Vagina (tissue), 2 donors: ENCODE data around the gene SPECC1L. TPM values are rescaled to one million over a fixed set of nuclear protein-coding genes. Genes with fewer than 3 reads are reported as not detected.
"Not testable (repeated sequence)": the region's sequence is repeated elsewhere in the genome, so short reads cannot be mapped to it uniquely, and the experiment has no call there.

Experiments used
- DNase-seq, 2 donors: peaks; one replicate each; pipeline ENCODE4 v3.0.0-alpha.2; 2017; ENCODE audit errors: extremely low spot score in 2 of 2
- H3K27ac ChIP-seq: fragments of 200-600 bp; sonication (generic); one replicate; pipeline ENCODE4 v1.5.1; 2019
- H3K27me3 ChIP-seq: fragments of 200-600 bp; sonication (generic); one replicate; pipeline ENCODE4 v1.5.1; 2019
- H3K36me3 ChIP-seq, 2 donors: fragments of 200-600 bp; sonication (generic); one replicate each; pipeline ENCODE4 v1.5.1; 2017 to 2019
- H3K4me1 ChIP-seq: fragments of 200-600 bp; sonication (generic); one replicate; pipeline ENCODE4 v1.5.1; 2019
- H3K4me3 ChIP-seq, 2 donors: fragments of 200-600 bp; sonication (generic); 1 replicate in 1 of 2; 2 replicates in 1 of 2; pipeline ENCODE4 v1.5.1; 2016 to 2019
- H3K9me3 ChIP-seq: fragments of 200-600 bp; sonication (generic); one replicate; pipeline ENCODE4 v1.5.1; 2019
- POLR2A ChIP-seq, 2 donors: fragments of 450-650 bp; IDR thresholded peaks; one replicate each; pipeline ENCODE4 v1.6.1; 2017; ENCODE audit warnings: antibody characterized with exemption in 2 of 2, mild to moderate bottlenecking in 2 of 2, moderate library complexity in 2 of 2
- POLR2AphosphoS5 ChIP-seq, 2 donors: sonication (generic); formaldehyde crosslinking; IDR thresholded peaks; one replicate each; pipeline ENCODE4 v1.9.0; 2017; ENCODE audit warnings: antibody characterized with exemption in 2 of 2, mild to moderate bottlenecking in 2 of 2, low read depth in 1 of 2; ENCODE audit not compliant: insufficient read depth in 1 of 2
- intact Hi-C: fragments of 100-400 bp; cut with DNase I; formaldehyde crosslinking; loops from one replicate; pipeline ENCODE4 v1.15.1; 2023
- total RNA-seq: library from RNA; depleted of rRNA; stranded (reverse); fragments of >200 nt; gene quantifications from one replicate; pipeline ENCODE4 v1.2.3, GENCODE V29; 2016
- TF ChIP-seq, protein P1 (sequence below), 3 experiments: fragments of 450-650 bp in 2 of 3; fragments of 200-600 bp in 1 of 3; sonication (generic) in 1 of 3; IDR thresholded peaks; one replicate each; pipeline ENCODE4 v1.5.1; 2017 to 2019; ENCODE audit warnings: antibody characterized with exemption in 3 of 3, mild to moderate bottlenecking in 2 of 3, moderate library complexity in 2 of 3

SPECC1L gene
- total RNA-seq, 1 donor from 2014 or later = 38.8 TPM

DNA sequence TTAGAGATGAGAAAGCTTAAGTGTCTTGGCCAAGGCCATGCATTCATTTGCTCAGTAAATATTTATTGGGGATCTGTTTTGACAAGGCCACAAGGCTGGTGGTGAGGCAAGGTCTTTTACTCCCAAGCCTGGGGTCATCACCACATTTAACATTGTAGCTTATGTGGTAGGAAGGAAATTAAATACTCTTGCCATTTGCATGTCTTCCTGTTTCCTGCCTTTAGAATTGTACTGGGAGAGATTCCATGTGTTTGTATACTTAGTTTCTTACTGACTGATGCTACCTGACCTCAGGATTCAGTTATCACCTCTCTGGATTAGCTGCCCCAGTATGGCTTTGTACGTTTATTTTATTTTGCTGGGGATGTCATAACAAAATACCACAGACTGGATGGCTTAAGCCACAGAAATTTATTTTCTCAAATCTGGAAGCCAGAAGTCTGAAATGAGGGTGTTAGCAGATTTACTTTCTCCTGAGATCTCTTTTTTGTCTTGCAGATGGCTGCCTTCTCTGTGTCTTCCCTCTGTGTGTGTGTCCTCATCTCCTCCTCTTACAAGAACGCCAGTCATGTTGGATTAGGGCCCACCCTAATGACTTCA, 44.8 kb downstream of the SPECC1L start:
- no peak for DNase-seq
- intact Hi-C loops = loop anchor here (5.0 kb wide), 1 partner anchor 302 kb away; no protein-coding TSS in a partner anchor
- no peaks in the 10 kb centered on the region for H3K9me3 ChIP-seq
- no peak overlapping the region for H3K27ac ChIP-seq
- H3K4me1 ChIP-seq = no peaks in the 10 kb centered on the region
- no peak overlapping the region for H3K4me3 ChIP-seq
- TF ChIP-seq POLR2AphosphoS5 (IDR thresholded peaks at IDR 0.05; ENCODE audit: insufficient read depth in 1 of 2, low read depth in 1 of 2) = no peak
- TF ChIP-seq, protein P1, sequence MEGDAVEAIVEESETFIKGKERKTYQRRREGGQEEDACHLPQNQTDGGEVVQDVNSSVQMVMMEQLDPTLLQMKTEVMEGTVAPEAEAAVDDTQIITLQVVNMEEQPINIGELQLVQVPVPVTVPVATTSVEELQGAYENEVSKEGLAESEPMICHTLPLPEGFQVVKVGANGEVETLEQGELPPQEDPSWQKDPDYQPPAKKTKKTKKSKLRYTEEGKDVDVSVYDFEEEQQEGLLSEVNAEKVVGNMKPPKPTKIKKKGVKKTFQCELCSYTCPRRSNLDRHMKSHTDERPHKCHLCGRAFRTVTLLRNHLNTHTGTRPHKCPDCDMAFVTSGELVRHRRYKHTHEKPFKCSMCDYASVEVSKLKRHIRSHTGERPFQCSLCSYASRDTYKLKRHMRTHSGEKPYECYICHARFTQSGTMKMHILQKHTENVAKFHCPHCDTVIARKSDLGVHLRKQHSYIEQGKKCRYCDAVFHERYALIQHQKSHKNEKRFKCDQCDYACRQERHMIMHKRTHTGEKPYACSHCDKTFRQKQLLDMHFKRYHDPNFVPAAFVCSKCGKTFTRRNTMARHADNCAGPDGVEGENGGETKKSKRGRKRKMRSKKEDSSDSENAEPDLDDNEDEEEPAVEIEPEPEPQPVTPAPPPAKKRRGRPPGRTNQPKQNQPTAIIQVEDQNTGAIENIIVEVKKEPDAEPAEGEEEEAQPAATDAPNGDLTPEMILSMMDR (IDR thresholded peaks at IDR 0.05) = no peak
- no peak for TF ChIP-seq POLR2A (IDR thresholded peaks at IDR 0.05)
- H3K36me3 ChIP-seq = peaks cover 0 to 28% of the 10 kb centered on the region in 2 donors
- no peaks in the 10 kb centered on the region for H3K27me3 ChIP-seq

DNA sequence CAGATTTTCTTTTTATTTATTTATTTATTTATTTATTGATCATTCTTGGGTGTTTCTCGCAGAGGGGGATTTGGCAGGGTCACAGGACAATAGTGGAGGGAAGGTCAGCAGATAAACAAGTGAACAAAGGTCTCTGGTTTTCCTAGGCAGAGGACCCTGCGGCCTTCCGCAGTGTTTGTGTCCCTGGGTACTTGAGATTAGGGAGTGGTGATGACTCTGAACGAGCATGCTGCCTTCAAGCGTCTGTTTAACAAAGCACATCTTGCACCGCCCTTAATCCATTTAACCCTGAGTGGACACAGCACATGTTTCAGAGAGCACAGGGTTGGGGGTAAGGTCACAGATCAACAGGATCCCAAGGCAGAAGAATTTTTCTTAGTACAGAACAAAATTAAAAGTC, 45.6 kb downstream of the SPECC1L start:
- not testable (repeated sequence) for H3K9me3 ChIP-seq, H3K4me1 ChIP-seq, DNase-seq, H3K4me3 ChIP-seq, H3K27ac ChIP-seq, H3K27me3 ChIP-seq
- intact Hi-C loops = loop anchor here (5.0 kb wide), 1 partner anchor 301 kb away; no protein-coding TSS in a partner anchor
- peaks cover 0 to 30% of the 10 kb centered on the region in 2 donors for H3K36me3 ChIP-seq

DNA sequence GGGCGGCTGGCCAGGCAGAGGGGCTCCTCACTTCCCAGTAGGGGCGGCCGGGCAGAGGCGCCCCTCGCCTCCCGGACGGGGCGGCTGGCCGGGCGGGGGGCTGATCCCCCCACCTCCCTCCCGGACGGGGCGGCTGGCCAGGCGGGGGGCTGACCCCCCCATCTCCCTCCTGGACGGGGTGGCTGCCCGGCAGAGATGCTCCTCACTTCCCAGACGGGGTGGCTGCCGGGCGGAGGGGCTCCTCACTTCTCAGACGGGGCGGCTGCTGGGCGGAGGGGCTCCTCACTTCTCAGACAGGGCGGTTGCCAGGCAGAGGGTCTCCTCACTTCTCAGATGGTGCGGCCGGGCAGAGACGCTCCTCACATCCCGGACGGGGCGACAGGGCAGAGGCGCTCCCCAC, 46.9 kb downstream of the SPECC1L start:
- not testable (repeated sequence) for DNase-seq, H3K4me3 ChIP-seq, H3K9me3 ChIP-seq, H3K27me3 ChIP-seq, H3K27ac ChIP-seq, H3K4me1 ChIP-seq
- intact Hi-C loops = loop anchor here (5.0 kb wide), 1 partner anchor 300 kb away; no protein-coding TSS in a partner anchor
- peaks cover 0 to 40% of the 10 kb centered on the region in 2 donors for H3K36me3 ChIP-seq

DNA sequence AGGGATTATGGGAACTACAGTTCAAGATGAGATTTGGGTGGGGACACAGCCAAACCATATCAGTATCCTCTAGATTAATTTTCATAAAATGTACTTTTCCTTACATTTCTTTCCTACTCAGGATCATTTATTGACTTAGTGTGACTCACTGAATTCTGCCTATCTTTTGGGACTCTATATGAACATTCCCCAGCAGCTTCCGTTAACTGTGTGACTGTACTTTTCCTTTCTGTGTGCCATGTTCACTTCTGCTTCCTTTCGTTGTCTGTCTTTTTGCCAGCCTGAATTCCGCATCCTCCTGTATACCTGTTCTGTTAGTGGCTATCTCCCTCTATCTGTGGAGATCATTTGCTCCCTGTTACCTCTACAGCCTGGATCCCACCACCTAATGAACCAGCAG, 48.8 kb downstream of the SPECC1L start:
- no peak for DNase-seq
- no peaks in the 10 kb centered on the region for H3K27me3 ChIP-seq
- H3K4me3 ChIP-seq = no peak overlapping the region
- H3K4me1 ChIP-seq = peaks cover 11% of the 10 kb centered on the region
- no peaks in the 10 kb centered on the region for H3K9me3 ChIP-seq
- H3K36me3 ChIP-seq = peaks cover 0 to 29% of the 10 kb centered on the region in 2 donors
- H3K27ac ChIP-seq = no peak overlapping the region
- intact Hi-C loops = loop anchor here (5.0 kb wide), 1 partner anchor 298 kb away; no protein-coding TSS in a partner anchor
- TF ChIP-seq, protein P1 (IDR thresholded peaks at IDR 0.05) = no peak

DNA sequence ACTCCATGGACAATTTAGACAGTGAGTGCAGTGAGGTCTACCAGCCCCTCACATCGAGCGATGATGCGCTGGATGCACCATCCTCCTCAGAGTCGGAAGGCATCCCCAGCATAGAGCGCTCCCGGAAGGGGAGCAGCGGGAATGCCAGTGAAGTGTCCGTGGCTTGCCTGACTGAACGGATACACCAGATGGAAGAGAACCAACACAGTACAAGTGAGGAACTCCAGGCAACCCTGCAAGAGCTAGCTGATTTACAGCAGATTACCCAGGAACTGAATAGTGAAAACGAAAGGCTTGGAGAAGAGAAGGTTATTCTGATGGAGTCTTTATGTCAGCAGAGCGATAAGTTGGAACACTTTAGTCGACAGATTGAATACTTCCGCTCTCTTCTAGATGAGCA, 51.4 kb downstream of the SPECC1L start:
- DNase-seq = no peak
- Histone ChIP-seq H3K9me3 (no peaks in the 10 kb centered on the region), H3K27me3 (no peaks in the 10 kb centered on the region), H3K4me3 (no peak overlapping the region), H3K27ac (no peak overlapping the region), H3K4me1 (peaks cover 24% of the 10 kb centered on the region), H3K36me3 (peaks cover 0 to 35% of the 10 kb centered on the region in 2 donors)
- TF ChIP-seq POLR2AphosphoS5 (IDR thresholded peaks at IDR 0.05; ENCODE audit: insufficient read depth in 1 of 2, low read depth in 1 of 2) (no peak), POLR2A (IDR thresholded peaks at IDR 0.05) (no peak)
- TF ChIP-seq, protein P1 (IDR thresholded peaks at IDR 0.05) = no peak
- intact Hi-C loops = loop anchor here (10.0 kb wide), 2 partner anchors 103 to 203 kb away; partner anchors contain the start of gene ADORA2A

DNA sequence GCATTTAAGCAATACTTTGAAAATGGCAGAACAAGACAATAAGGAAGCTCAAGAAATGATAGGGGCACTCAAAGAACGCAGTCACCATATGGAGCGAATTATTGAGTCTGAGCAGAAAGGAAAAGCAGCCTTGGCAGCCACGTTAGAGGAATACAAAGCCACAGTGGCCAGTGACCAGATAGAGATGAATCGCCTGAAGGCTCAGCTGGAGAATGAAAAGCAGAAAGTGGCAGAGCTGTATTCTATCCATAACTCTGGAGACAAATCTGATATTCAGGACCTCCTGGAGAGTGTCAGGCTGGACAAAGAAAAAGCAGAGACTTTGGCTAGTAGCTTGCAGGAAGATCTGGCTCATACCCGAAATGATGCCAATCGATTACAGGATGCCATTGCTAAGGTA, 51.9 kb downstream of the SPECC1L start:
- Histone ChIP-seq H3K4me3 (no peak overlapping the region), H3K4me1 (peaks cover 24% of the 10 kb centered on the region), H3K27ac (no peak overlapping the region), H3K9me3 (no peaks in the 10 kb centered on the region), H3K36me3 (peaks cover 0 to 36% of the 10 kb centered on the region in 2 donors), H3K27me3 (no peaks in the 10 kb centered on the region)
- TF ChIP-seq, protein P1 (IDR thresholded peaks at IDR 0.05) = no peak
- no peak for TF ChIP-seq POLR2A (IDR thresholded peaks at IDR 0.05)
- no peak for TF ChIP-seq POLR2AphosphoS5 (IDR thresholded peaks at IDR 0.05; ENCODE audit: insufficient read depth in 1 of 2, low read depth in 1 of 2)
- intact Hi-C loops = loop anchor here (10.0 kb wide), 2 partner anchors 102 to 202 kb away; partner anchors contain the start of gene ADORA2A
- no peak for DNase-seq
